HTERT RPE-1 (cell line): ENCODE data around the gene CDKL5.
"Not testable (repeated sequence)": the region's sequence is repeated elsewhere in the genome, so short reads cannot be mapped to it uniquely, and the experiment has no call there.

Experiments used
- in situ Hi-C: fragments of 300-500 bp; cut with MboI; formaldehyde crosslinking; loops from 4 replicates; pipeline ENCODE4 v1.14.3; 2020; ENCODE audit warnings: low sequenced_read_pairs

CDKL5 gene

GRCh38 chrX:18573556-18573955 is 148.1 kb downstream of the CDKL5 start:
- in situ Hi-C loops, result no loop called here

- in situ Hi-C loops, result no loop called here
These were observed 149.2 kb downstream of the CDKL5 start for GRCh38 chrX:18574591-18574990.

- in situ Hi-C loops, result no loop called here
These were observed 150.3 kb downstream of the CDKL5 start for GRCh38 chrX:18575744-18576143.

GRCh38 chrX:18577400-18577799 is 152.0 kb downstream of the CDKL5 start:
- in situ Hi-C loops, result no loop called here

GRCh38 chrX:18578546-18578945 is 153.1 kb downstream of the CDKL5 start:
- in situ Hi-C loops, result no loop called here

- in situ Hi-C loops, result no loop called here
These were observed 154.1 kb downstream of the CDKL5 start for GRCh38 chrX:18579495-18579894.

GRCh38 chrX:18582910-18583493 is 157.6 kb downstream of the CDKL5 start:
- in situ Hi-C loops, result no loop called here

- in situ Hi-C loops, result not testable (repeated sequence)
These were observed 163.9 kb downstream of the CDKL5 start for GRCh38 chrX:18589292-18589691.

- in situ Hi-C loops, result no loop called here
These were observed 166.4 kb downstream of the CDKL5 start for GRCh38 chrX:18591834-18592233.

GRCh38 chrX:18594079-18594478 is 168.7 kb downstream of the CDKL5 start:
- in situ Hi-C loops, result no loop called here

- in situ Hi-C loops, result no loop called here
These were observed 170.7 kb downstream of the CDKL5 start for GRCh38 chrX:18596096-18596495.

GRCh38 chrX:18598413-18598812 is 173.0 kb downstream of the CDKL5 start:
- in situ Hi-C loops, result no loop called here

GRCh38 chrX:18607966-18608365 is 182.6 kb downstream of the CDKL5 start:
- in situ Hi-C loops, result no loop called here

GRCh38 chrX:18613930-18614639 is 188.7 kb downstream of the CDKL5 start:
- in situ Hi-C loops, result no loop called here

GRCh38 chrX:18616688-18617406 is 191.4 kb downstream of the CDKL5 start:
- in situ Hi-C loops, result no loop called here

GRCh38 chrX:18617407-18617750 is 192.0 kb downstream of the CDKL5 start:
- in situ Hi-C loops, result no loop called here

GRCh38 chrX:18619288-18619687 is 193.9 kb downstream of the CDKL5 start:
- in situ Hi-C loops, result no loop called here

- in situ Hi-C loops, result no loop called here
These were observed 194.9 kb downstream of the CDKL5 start for GRCh38 chrX:18620349-18620748.

- in situ Hi-C loops, result no loop called here
These were observed 199.2 kb downstream of the CDKL5 start for GRCh38 chrX:18624599-18624998.

GRCh38 chrX:18630934-18631333 is 205.5 kb downstream of the CDKL5 start:
- in situ Hi-C loops, result no loop called here

- in situ Hi-C loops, result no loop called here
These were observed 213.0 kb downstream of the CDKL5 start for GRCh38 chrX:18638398-18638797.

GRCh38 chrX:18639280-18639679 is 213.9 kb downstream of the CDKL5 start:
- in situ Hi-C loops, result no loop called here
